ENCODE results near the gene TPRG1L.

The TPRG1L gene

DNA sequence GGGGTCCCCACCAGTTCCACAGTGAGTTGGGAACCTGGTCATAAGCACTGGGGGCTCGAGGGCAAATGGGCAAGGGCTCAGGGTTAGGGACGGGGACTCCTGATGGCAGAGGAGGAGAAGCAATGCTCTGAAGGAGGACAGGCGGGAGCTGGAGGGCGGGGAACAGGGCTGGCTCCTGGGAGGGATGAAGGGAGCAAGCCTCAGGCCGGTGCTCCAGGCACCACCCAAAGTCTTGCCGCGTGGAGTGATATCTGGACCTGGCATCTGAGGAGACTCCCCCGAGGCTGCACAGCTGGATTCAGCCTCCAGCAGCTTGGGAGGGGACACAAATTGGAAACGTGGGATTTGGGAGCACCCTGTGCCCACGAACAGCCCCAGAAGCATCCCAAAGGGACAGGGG, 24.5 kb upstream of the TPRG1L start:
- no peak overlapping the region for H3K23ac ChIP-seq (ENCODE audit: low read length in 2 of 2)
- no peak overlapping the region for H4K91ac ChIP-seq (ENCODE audit: low read length)
- H2BK120ac ChIP-seq (ENCODE audit: low read depth, low read length), result no peak overlapping the region
- no peaks in the 10 kb centered on the region for H3K79me1 ChIP-seq (replicated peaks; ENCODE audit: low read length, poor library complexity, severe bottlenecking)
- no peak overlapping the region for H3K4ac ChIP-seq (ENCODE audit: low read depth in 1 of 2, low read length in 2 of 2)
- no peak overlapping the region for H3K18ac ChIP-seq (ENCODE audit: low read depth in 1 of 2, low read length in 2 of 2)
- H3K4me2 ChIP-seq (ENCODE audit: low read length, poor library complexity, severe bottlenecking), result no peak overlapping the region
- H4K8ac ChIP-seq (ENCODE audit: low read length), result no peak overlapping the region
- no peak overlapping the region for H2BK15ac ChIP-seq (ENCODE audit: low read depth, poor library complexity, severe bottlenecking)
- no peak overlapping the region for H3K14ac ChIP-seq (ENCODE audit: low read length in 2 of 2)
- H3K4me1 ChIP-seq (ENCODE audit: control insufficient read depth, insufficient read depth, low read depth, low read length), result no peaks in the 10 kb centered on the region
- H2AFZ ChIP-seq (ENCODE audit: low read depth, low read length), result no peak overlapping the region
- H3K27me3 ChIP-seq (ENCODE audit: control insufficient read depth in 1 of 2, insufficient read depth in 1 of 2, low read length in 2 of 2), result peaks cover 62 to 67% of the 10 kb centered on the region in 2 experiments
- H3K9me3 ChIP-seq (ENCODE audit: control insufficient read depth, low read length), result no peaks in the 10 kb centered on the region
- H3K27ac ChIP-seq (ENCODE audit: low read length, poor library complexity, severe bottlenecking), result no peak overlapping the region
- H3K9ac ChIP-seq (ENCODE audit: low read length), result no peak overlapping the region
- no peak overlapping the region for H2AK5ac ChIP-seq (ENCODE audit: low read length, severe bottlenecking)
- 86% methylated on average over 10 of the region's 10 CpGs for WGBS
- H2BK5ac ChIP-seq (ENCODE audit: low read depth, low read length, poor library complexity, severe bottlenecking), result no peak overlapping the region
- no peak overlapping the region for H3K4me3 ChIP-seq (ENCODE audit: insufficient read depth in 1 of 2, low read depth in 1 of 2, low read length in 2 of 2)
- H3K36me3 ChIP-seq (ENCODE audit: control insufficient read depth in 1 of 2, insufficient read depth in 2 of 2, low read depth in 1 of 2, low read length in 2 of 2), result peaks cover 0 to 4% of the 10 kb centered on the region in 2 experiments
- DNase-seq, result no peak
- no peak overlapping the region for H2BK12ac ChIP-seq (ENCODE audit: low read length in 2 of 2)

DNA sequence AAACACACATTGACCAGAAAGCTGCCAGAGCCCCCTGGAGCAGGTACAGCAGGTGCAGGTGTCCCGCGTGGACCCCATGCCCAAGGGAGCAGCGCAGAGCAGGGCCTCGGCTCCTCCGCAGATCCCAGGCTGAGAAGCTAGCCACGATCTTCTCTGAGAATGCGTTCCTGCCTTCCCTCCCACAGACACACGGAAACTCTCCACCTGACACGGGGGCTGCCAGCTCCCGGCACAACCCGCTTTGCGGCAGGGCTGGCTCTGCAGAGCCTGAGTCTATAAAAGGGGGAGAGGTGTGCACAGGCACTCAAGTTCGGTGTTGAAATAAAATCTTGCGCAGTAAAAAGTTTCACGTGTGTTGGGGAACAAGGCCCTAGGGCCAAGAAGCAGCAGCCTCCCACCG, 23.1 kb upstream of the TPRG1L start:
- no peak overlapping the region for H3K4me2 ChIP-seq (ENCODE audit: low read length, poor library complexity, severe bottlenecking)
- H2BK12ac ChIP-seq (ENCODE audit: low read length in 2 of 2), result no peak overlapping the region
- no peak overlapping the region for H2BK15ac ChIP-seq (ENCODE audit: low read depth, poor library complexity, severe bottlenecking)
- no peaks in the 10 kb centered on the region for H3K79me1 ChIP-seq (replicated peaks; ENCODE audit: low read length, poor library complexity, severe bottlenecking)
- no peak overlapping the region for H3K23ac ChIP-seq (ENCODE audit: low read length in 2 of 2)
- H4K8ac ChIP-seq (ENCODE audit: low read length), result no peak overlapping the region
- no peak for DNase-seq
- H3K4ac ChIP-seq (ENCODE audit: low read depth in 1 of 2, low read length in 2 of 2), result no peak overlapping the region
- H3K18ac ChIP-seq (ENCODE audit: low read depth in 1 of 2, low read length in 2 of 2), result no peak overlapping the region
- H4K91ac ChIP-seq (ENCODE audit: low read length), result no peak overlapping the region
- no peak overlapping the region for H2AK5ac ChIP-seq (ENCODE audit: low read length, severe bottlenecking)
- H3K9me3 ChIP-seq (ENCODE audit: control insufficient read depth, low read length), result no peaks in the 10 kb centered on the region
- H3K4me3 ChIP-seq (ENCODE audit: insufficient read depth in 1 of 2, low read depth in 1 of 2, low read length in 2 of 2), result no peak overlapping the region
- no peak overlapping the region for H3K9ac ChIP-seq (ENCODE audit: low read length)
- H2BK120ac ChIP-seq (ENCODE audit: low read depth, low read length), result no peak overlapping the region
- H3K4me1 ChIP-seq (ENCODE audit: control insufficient read depth, insufficient read depth, low read depth, low read length), result no peaks in the 10 kb centered on the region
- no peak overlapping the region for H2BK5ac ChIP-seq (ENCODE audit: low read depth, low read length, poor library complexity, severe bottlenecking)
- H2AFZ ChIP-seq (ENCODE audit: low read depth, low read length), result no peak overlapping the region
- no peak overlapping the region for H3K27ac ChIP-seq (ENCODE audit: low read length, poor library complexity, severe bottlenecking)
- peaks cover 65 to 68% of the 10 kb centered on the region in 2 experiments for H3K27me3 ChIP-seq (ENCODE audit: control insufficient read depth in 1 of 2, insufficient read depth in 1 of 2, low read length in 2 of 2)
- no peak overlapping the region for H3K14ac ChIP-seq (ENCODE audit: low read length in 2 of 2)
- H3K36me3 ChIP-seq (ENCODE audit: control insufficient read depth in 1 of 2, insufficient read depth in 2 of 2, low read depth in 1 of 2, low read length in 2 of 2), result peaks cover 0 to 4% of the 10 kb centered on the region in 2 experiments
- WGBS, result 80% methylated on average over 16 of the region's 16 CpGs

DNA sequence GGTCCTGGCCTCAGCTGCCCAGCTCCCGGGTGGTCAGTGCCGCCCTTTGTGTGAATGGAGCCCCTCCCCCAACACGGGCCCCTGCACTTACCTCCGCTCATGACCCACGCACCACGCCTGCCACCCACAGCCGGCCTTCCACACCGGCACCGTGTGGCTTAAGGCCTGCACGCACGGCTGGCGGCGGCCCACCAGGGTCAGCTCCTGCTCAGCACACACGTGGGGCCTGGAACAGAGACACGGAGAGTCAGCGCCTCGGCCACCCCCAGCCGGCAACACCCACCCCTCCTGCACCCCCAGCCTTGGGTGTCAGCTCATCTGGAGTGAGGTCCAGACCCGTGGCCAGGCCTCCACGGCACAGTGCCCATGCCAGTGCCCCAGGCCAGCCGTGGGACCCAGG, 22.4 kb upstream of the TPRG1L start:
- no peak overlapping the region for H2BK12ac ChIP-seq (ENCODE audit: low read length in 2 of 2)
- no peak overlapping the region for H3K23ac ChIP-seq (ENCODE audit: low read length in 2 of 2)
- no peak overlapping the region for H3K14ac ChIP-seq (ENCODE audit: low read length in 2 of 2)
- peaks cover 65 to 68% of the 10 kb centered on the region in 2 experiments for H3K27me3 ChIP-seq (ENCODE audit: control insufficient read depth in 1 of 2, insufficient read depth in 1 of 2, low read length in 2 of 2)
- no peak overlapping the region for H2AK5ac ChIP-seq (ENCODE audit: low read length, severe bottlenecking)
- no peak overlapping the region for H4K8ac ChIP-seq (ENCODE audit: low read length)
- H3K9me3 ChIP-seq (ENCODE audit: control insufficient read depth, low read length), result no peaks in the 10 kb centered on the region
- no peak overlapping the region for H2AFZ ChIP-seq (ENCODE audit: low read depth, low read length)
- H3K4me2 ChIP-seq (ENCODE audit: low read length, poor library complexity, severe bottlenecking), result no peak overlapping the region
- H4K91ac ChIP-seq (ENCODE audit: low read length), result no peak overlapping the region
- peaks cover 0 to 4% of the 10 kb centered on the region in 2 experiments for H3K36me3 ChIP-seq (ENCODE audit: control insufficient read depth in 1 of 2, insufficient read depth in 2 of 2, low read depth in 1 of 2, low read length in 2 of 2)
- no peak overlapping the region for H3K27ac ChIP-seq (ENCODE audit: low read length, poor library complexity, severe bottlenecking)
- H2BK15ac ChIP-seq (ENCODE audit: low read depth, poor library complexity, severe bottlenecking), result no peak overlapping the region
- no peak overlapping the region for H3K18ac ChIP-seq (ENCODE audit: low read depth in 1 of 2, low read length in 2 of 2)
- WGBS, result 88% methylated on average over 21 of the region's 21 CpGs
- no peaks in the 10 kb centered on the region for H3K79me1 ChIP-seq (replicated peaks; ENCODE audit: low read length, poor library complexity, severe bottlenecking)
- no peak overlapping the region for H2BK5ac ChIP-seq (ENCODE audit: low read depth, low read length, poor library complexity, severe bottlenecking)
- no peaks in the 10 kb centered on the region for H3K4me1 ChIP-seq (ENCODE audit: control insufficient read depth, insufficient read depth, low read depth, low read length)
- no peak overlapping the region for H3K9ac ChIP-seq (ENCODE audit: low read length)
- no peak overlapping the region for H2BK120ac ChIP-seq (ENCODE audit: low read depth, low read length)
- H3K4ac ChIP-seq (ENCODE audit: low read depth in 1 of 2, low read length in 2 of 2), result no peak overlapping the region
- no peak for DNase-seq
- H3K4me3 ChIP-seq (ENCODE audit: insufficient read depth in 1 of 2, low read depth in 1 of 2, low read length in 2 of 2), result no peak overlapping the region

GRCh38 chr1:3603156-3603555, 21.7 kb upstream of the TPRG1L start:
- no peak for DNase-seq
- no peak overlapping the region for H2BK12ac ChIP-seq (ENCODE audit: low read length in 2 of 2)
- H4K8ac ChIP-seq (ENCODE audit: low read length), result no peak overlapping the region
- H3K36me3 ChIP-seq (ENCODE audit: control insufficient read depth in 1 of 2, insufficient read depth in 2 of 2, low read depth in 1 of 2, low read length in 2 of 2), result peaks cover 0 to 4% of the 10 kb centered on the region in 2 experiments
- H2AK5ac ChIP-seq (ENCODE audit: low read length, severe bottlenecking), result no peak overlapping the region
- no peak overlapping the region for H3K27ac ChIP-seq (ENCODE audit: low read length, poor library complexity, severe bottlenecking)
- H2AFZ ChIP-seq (ENCODE audit: low read depth, low read length), result no peak overlapping the region
- WGBS, result 83% methylated on average over 11 of the region's 11 CpGs
- H2BK120ac ChIP-seq (ENCODE audit: low read depth, low read length), result no peak overlapping the region
- no peak overlapping the region for H2BK5ac ChIP-seq (ENCODE audit: low read depth, low read length, poor library complexity, severe bottlenecking)
- no peak overlapping the region for H3K4me3 ChIP-seq (ENCODE audit: insufficient read depth in 1 of 2, low read depth in 1 of 2, low read length in 2 of 2)
- no peaks in the 10 kb centered on the region for H3K4me1 ChIP-seq (ENCODE audit: control insufficient read depth, insufficient read depth, low read depth, low read length)
- no peak overlapping the region for H3K4ac ChIP-seq (ENCODE audit: low read depth in 1 of 2, low read length in 2 of 2)
- H3K79me1 ChIP-seq (replicated peaks; ENCODE audit: low read length, poor library complexity, severe bottlenecking), result no peaks in the 10 kb centered on the region
- no peak overlapping the region for H3K23ac ChIP-seq (ENCODE audit: low read length in 2 of 2)
- no peak overlapping the region for H3K4me2 ChIP-seq (ENCODE audit: low read length, poor library complexity, severe bottlenecking)
- no peak overlapping the region for H3K18ac ChIP-seq (ENCODE audit: low read depth in 1 of 2, low read length in 2 of 2)
- H3K9ac ChIP-seq (ENCODE audit: low read length), result no peak overlapping the region
- H3K14ac ChIP-seq (ENCODE audit: low read length in 2 of 2), result no peak overlapping the region
- no peak overlapping the region for H2BK15ac ChIP-seq (ENCODE audit: low read depth, poor library complexity, severe bottlenecking)
- no peak overlapping the region for H4K91ac ChIP-seq (ENCODE audit: low read length)
- H3K27me3 ChIP-seq (ENCODE audit: control insufficient read depth in 1 of 2, insufficient read depth in 1 of 2, low read length in 2 of 2), result peaks cover 64 to 65% of the 10 kb centered on the region in 2 experiments
- H3K9me3 ChIP-seq (ENCODE audit: control insufficient read depth, low read length), result no peaks in the 10 kb centered on the region

Data from mesenchymal stem cell (in vitro differentiated cells and primary cell).